GM21528 (cell line): Measurements from ENCODE around the gene SLC30A4.
"Not testable (repeated sequence)": the region's sequence is repeated elsewhere in the genome, so short reads cannot be mapped to it uniquely, and the experiment has no call there.

ENCODE experiments used
- ATAC-seq: cut with Tn5 transposase; IDR thresholded peaks from one replicate; pipeline ENCODE4 v1.9.1; 2021; ENCODE audit warnings: mild to moderate bottlenecking, moderate library complexity; ENCODE audit not compliant: unreplicated experiment, low FRiP score

SLC30A4 gene

DNA sequence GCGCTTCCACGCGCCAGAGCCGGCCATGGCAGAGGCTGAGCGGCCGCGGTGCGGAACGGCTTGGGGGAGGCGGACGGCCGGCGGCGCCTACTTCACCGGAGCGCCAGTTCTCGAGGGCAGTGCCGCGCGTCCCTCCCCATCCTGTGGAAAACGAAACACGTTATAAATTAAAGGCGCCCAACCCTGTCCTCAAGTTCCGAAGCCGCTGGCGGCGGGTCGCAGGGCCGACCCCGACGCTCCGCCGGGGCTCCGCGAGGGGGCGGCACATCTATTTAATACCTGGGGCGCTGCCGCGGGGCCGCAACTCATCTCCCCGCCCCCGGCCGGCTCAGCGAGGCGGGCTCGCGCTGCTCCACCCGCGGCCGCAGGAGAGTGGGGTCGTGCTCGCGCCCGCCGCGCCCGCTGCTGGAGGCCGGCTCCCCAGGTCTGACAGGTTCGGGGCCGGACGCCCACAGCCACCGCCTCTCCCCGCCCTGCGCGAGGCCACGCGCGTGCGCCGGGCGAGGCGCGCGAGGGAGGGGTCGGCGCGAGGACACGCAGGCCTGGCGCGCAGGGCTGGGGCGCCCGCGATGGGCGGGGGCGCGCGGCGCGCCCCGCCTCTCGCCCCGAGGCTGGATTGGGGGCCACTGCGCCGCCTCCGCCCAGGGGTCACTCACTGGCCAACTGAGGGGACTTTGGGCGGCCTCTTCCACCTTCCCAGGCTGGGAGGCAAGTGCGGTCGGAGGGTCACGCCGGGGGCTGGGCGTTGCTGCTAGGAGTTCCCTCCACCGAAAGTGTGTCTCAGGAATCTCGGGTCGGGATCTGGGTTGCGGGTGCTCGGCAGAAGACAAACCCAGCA is at the start of gene SLC30A4:
TSS of gene SLC30A4 (minus strand) at position 428 of the 838 bp plus-strand sequence. CDS start at position 27, 401 bp downstream.
- ATAC-seq: peak; percentile 70

GRCh38 chr15:45555934-45556608 is 33.5 kb upstream of the SLC30A4 start:
- no peak for ATAC-seq

GRCh38 chr15:45551676-45552075 is 29.1 kb upstream of the SLC30A4 start:
- no peak for ATAC-seq

DNA sequence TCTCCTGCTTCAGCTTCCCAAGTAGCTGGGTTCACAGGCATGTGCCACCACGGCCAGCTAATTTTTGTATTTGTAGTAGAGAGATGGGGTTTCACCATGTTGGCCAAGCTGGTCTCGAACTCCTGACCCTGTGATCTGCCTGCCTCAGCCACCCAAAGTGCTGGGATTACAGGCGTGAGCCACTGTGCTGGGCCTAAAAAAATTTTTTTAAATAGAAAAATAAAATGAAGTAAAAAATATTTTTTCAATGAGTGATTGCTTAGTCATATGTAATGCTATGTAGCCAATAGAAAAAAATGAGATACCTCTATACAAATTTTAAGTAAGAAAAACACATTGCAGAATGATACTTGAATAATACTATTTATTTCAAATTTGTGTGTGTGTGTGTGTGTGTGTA is 27.9 kb upstream of the SLC30A4 start:
- no peak for ATAC-seq

DNA sequence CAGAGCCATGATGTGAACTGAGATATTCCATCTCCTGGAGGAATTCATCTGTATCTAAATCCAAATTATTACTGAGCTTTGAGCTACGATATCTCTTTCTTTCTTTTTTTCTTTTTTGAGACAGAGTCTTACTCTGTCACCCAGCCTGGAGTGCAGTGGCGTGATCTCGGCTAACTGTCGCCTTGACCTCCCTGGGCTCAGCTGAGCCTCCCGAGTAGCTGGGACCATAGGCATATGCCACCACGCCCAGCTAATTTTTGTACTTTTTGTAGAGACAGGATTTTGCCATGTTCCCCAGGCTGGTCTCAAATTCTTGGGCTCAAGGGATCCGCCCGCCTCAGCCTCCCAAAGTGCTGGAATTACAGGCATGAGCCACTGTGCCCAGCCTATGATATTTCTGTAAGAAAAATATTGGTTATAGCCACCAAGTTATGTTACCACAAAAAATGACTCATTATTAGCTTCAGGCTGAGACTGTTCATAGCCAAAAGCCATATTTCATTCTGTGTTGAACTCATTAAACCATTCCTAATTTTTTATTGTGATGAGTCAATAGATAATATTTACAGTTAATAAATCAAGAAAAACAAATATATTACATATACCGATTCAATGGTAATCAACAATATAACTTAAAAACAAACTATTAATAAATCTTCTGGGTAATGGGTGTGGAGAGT is 27.1 kb upstream of the SLC30A4 start:
- no peak for ATAC-seq

GRCh38 chr15:45548753-45549520 is 26.4 kb upstream of the SLC30A4 start:
- ATAC-seq: no peak

GRCh38 chr15:45546789-45547188 is 24.2 kb upstream of the SLC30A4 start:
- no peak for ATAC-seq

- no peak for ATAC-seq
These were observed 21.9 kb upstream of the SLC30A4 start for GRCh38 chr15:45544266-45545023.

GRCh38 chr15:45543051-45543450 is 20.5 kb upstream of the SLC30A4 start:
- no peak for ATAC-seq

DNA sequence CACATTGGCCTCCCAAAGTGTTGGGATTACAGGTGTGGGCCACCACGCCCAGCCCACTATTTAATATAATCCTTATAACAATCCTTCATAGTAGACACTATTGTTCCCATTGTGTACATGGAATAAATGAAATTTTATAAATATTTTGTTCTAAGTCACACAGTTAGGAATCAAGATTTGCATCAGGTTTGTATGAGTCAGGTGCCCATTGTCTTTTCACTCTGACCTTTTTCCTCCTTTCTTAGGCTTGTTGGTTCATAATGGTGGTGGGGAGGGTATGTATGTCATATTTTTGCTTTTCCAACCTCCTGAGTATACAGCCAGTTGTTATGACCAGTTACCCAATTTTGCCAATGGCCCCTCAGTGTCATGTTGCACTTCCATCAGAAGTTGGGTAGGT is 18.0 kb upstream of the SLC30A4 start:
- no peak for ATAC-seq

- ATAC-seq: no peak
These were observed 17.1 kb upstream of the SLC30A4 start for GRCh38 chr15:45539680-45540079.

- ATAC-seq: no peak
These were observed 14.4 kb upstream of the SLC30A4 start for GRCh38 chr15:45536934-45537333.

- no peak for ATAC-seq
These were observed 13.0 kb upstream of the SLC30A4 start for GRCh38 chr15:45535486-45536042.

- ATAC-seq: no peak
These were observed 12.3 kb upstream of the SLC30A4 start for GRCh38 chr15:45534821-45535220.

- not testable (repeated sequence) for ATAC-seq
These were observed 10.3 kb upstream of the SLC30A4 start for GRCh38 chr15:45532892-45533291.

DNA sequence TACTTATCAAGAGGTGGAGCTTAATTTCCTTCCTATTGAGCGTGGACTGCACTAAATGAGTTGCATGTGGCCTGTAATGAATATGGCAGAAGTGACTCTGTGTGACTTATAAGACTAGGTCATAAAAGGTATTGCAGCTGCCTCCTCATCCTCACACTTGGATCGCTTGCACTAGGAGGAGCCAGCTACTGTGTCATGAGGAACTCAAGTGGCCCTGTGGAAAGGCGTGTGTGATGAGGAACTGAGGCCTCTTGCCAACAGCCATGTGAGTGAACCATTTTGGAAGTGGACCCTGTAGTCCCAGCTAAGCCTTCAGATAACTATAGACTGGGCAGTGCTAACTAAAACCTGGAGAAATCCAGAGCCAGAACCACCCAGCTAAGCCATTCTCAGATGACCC is 7.1 kb upstream of the SLC30A4 start:
- no peak for ATAC-seq

GRCh38 chr15:45527086-45527485 is 4.5 kb upstream of the SLC30A4 start:
- no peak for ATAC-seq

DNA sequence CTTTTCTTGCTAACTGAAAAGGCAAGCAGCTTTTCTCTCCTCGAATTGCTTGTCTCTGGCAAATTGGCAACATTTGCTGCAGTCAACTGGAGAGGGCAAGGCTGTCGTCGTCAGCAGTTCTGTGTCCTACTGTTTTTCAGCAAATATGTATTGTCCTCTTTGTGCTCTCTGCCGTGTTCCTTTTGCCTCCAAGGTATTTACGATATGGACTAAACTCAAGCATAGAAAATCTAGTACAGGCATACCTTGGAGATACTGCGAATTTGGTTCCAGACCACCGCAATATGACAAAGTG is 558 bp upstream of the SLC30A4 start:
- ATAC-seq: no peak

DNA sequence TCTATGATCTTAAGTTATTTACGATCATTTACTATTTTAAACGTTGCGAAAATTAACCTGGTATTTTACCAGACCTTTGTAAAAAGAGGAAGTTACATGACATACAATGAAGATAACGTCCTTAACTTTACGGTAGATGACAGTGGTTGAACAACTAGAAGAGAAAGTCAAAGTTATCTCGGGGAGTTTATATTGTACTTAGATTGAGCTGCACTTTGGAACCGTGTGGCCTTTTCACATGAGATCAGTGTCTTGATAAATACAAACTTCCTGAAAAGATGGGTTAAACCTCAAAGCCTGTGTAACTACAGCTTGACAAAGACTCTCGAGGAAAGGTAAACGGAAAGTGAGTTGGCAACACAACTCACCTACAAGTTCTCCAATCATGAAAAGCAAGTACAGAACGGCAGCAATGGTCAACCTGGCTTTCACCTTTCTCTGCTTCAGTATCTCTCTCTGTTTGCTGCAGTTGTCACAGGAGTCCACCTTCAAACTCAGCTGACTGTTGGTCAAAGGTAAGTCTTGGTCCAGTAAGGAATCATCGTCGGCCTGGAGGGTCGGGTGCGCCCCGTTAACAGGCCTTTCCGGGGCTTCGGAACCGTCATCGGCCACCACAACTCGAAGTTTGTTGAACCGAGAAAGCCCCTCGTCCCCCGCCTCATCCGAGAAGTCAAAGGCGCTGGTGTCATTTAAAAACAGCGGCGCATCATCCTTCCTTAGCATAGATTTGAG is 793 bp downstream of the SLC30A4 start:
- peak; percentile 28 for ATAC-seq
